ENCODE data around the gene EXOSC5. TPM values are rescaled to one million over a fixed set of nuclear protein-coding genes. Genes with fewer than 3 reads are reported as not detected.

The EXOSC5 gene
- total and polyA plus RNA-seq, 2 experiments from 2014 or later = 13.7 to 21.2 TPM

DNA sequence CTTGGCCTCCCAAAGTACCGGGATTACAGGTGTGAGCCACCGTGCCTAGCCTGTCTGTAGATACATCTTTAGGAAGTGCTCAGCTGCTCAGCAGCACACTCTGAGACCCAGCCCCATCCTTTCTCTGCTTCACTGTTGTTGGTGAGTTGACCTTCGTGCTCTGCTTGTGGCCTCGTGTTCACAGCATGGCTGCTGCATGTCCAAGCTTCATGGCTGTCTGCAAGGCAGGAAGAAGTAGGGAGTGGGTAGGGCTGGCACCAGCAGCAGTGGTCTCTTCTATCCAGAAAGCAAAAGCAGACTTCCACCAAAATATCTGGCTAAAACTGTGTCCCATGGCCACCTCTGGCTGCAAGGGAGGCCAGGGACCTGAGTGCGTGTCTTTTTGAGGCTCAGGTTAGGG, 15.8 kb upstream of the EXOSC5 start:
- Histone ChIP-seq H2AFZ (no peak overlapping the region), H3K27me3 (no peaks in the 10 kb centered on the region), H3K79me2 (no peaks in the 10 kb centered on the region), H3K27ac (no peak overlapping the region), H3K4me3 (no peak overlapping the region), H3K4me1 (ENCODE audit: insufficient read depth) (peaks cover 12% of the 10 kb centered on the region), H3K4me2 (no peak overlapping the region), H3K36me3 (replicated peaks; ENCODE audit: insufficient read depth, low read depth) (no peaks in the 10 kb centered on the region), H3K9me2 (replicated peaks; ENCODE audit: insufficient read depth) (no peaks in the 10 kb centered on the region), H4K20me1 (ENCODE audit: insufficient read depth, poor library complexity, severe bottlenecking) (no peaks in the 10 kb centered on the region), H3K9me3 (ENCODE audit: low read depth) (no peaks in the 10 kb centered on the region)
- TF ChIP-seq EZH2 (IDR thresholded peaks at IDR 0.05; ENCODE audit: borderline replicate concordance) = no peak
- TF ChIP-seq EZH2phosphoT487 (IDR thresholded peaks at IDR 0.05; ENCODE audit: low read depth, severe bottlenecking, unreplicated experiment) = no peak
- TF ChIP-seq, protein P1, sequence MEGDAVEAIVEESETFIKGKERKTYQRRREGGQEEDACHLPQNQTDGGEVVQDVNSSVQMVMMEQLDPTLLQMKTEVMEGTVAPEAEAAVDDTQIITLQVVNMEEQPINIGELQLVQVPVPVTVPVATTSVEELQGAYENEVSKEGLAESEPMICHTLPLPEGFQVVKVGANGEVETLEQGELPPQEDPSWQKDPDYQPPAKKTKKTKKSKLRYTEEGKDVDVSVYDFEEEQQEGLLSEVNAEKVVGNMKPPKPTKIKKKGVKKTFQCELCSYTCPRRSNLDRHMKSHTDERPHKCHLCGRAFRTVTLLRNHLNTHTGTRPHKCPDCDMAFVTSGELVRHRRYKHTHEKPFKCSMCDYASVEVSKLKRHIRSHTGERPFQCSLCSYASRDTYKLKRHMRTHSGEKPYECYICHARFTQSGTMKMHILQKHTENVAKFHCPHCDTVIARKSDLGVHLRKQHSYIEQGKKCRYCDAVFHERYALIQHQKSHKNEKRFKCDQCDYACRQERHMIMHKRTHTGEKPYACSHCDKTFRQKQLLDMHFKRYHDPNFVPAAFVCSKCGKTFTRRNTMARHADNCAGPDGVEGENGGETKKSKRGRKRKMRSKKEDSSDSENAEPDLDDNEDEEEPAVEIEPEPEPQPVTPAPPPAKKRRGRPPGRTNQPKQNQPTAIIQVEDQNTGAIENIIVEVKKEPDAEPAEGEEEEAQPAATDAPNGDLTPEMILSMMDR (IDR thresholded peaks at IDR 0.05; ENCODE audit: poor library complexity) = no peak
- no peak for DNase-seq (ENCODE audit: low spot score)
- 96% methylated on average over 5 of the region's 5 CpGs for WGBS (ENCODE audit: low lambda C conversion rate, missing lambda C conversion rate)

DNA sequence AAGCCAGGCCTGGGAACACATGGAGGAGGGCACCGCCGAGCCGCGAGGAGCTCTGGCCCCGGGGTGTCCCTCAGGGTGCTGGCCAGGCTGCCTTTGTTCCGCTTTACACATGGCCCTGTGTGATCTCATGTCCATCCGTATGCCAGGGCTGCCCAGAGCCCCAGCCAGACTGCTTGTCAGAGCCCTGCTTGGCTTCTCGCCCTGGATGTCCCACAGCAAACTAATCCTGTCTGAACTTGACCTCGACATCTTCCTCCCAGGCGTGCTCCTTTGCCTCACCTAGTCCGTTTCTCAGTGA, 14.8 kb upstream of the EXOSC5 start:
- Histone ChIP-seq H2AFZ (no peak overlapping the region), H3K4me3 (no peak overlapping the region), H3K79me2 (no peaks in the 10 kb centered on the region), H3K27ac (no peak overlapping the region), H3K9me2 (replicated peaks; ENCODE audit: insufficient read depth) (no peaks in the 10 kb centered on the region), H3K4me2 (no peak overlapping the region), H3K27me3 (no peaks in the 10 kb centered on the region), H3K9me3 (ENCODE audit: low read depth) (no peaks in the 10 kb centered on the region), H4K20me1 (ENCODE audit: insufficient read depth, poor library complexity, severe bottlenecking) (no peaks in the 10 kb centered on the region), H3K36me3 (replicated peaks; ENCODE audit: insufficient read depth, low read depth) (no peaks in the 10 kb centered on the region), H3K4me1 (ENCODE audit: insufficient read depth) (peaks cover 12% of the 10 kb centered on the region)
- WGBS (ENCODE audit: low lambda C conversion rate, missing lambda C conversion rate) = 98% methylated on average over 11 of the region's 11 CpGs
- TF ChIP-seq EZH2 (IDR thresholded peaks at IDR 0.05; ENCODE audit: borderline replicate concordance) = no peak
- TF ChIP-seq EZH2phosphoT487 (IDR thresholded peaks at IDR 0.05; ENCODE audit: low read depth, severe bottlenecking, unreplicated experiment) = no peak
- TF ChIP-seq, protein P1 (IDR thresholded peaks at IDR 0.05; ENCODE audit: poor library complexity) = no peak
- no peak for DNase-seq (ENCODE audit: low spot score)

DNA sequence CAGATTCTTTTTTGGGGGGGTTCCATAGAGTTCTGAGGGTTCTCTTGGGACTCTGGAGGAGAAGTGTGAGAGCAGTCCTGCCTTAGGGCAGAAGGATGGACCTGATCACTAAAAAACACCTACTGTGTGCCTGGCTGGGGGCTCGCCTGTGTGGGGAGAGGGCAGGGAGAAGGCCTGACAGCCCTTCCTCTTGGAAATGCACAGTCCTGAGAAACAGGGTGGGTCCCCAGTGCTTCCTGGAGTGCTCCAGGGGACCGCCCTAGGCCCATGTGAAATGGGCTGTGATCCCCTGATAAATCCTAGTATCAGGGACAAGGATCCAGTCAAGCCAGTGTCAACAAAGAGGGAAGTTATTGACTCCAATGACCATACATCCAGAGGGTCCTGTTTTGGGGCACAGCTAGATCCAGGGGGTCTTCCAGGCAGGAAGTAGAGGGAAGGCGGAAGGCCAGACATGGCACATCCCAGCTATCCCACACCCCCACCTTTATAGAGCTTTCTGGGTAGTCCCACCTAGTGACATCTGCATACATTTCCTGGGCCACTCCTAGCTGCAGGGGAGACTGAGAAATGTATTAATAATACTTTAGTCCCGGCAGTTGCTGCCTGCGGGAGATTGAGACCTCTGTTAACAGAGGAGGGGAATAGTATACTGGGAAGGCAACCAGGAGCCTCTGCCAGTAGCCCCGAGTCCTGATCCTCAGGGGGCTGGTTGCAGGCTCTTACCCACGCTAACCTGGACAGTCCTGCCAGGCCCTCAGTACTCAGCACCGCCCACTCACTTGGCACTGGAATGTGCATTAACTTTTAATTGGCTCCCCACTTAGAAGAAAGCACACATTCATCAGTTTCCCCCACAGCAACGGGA, 14.2 kb upstream of the EXOSC5 start:
- 90% methylated on average over 9 of the region's 9 CpGs for WGBS (ENCODE audit: low lambda C conversion rate, missing lambda C conversion rate)

More for the DNA sequence above, 14.2 kb upstream of the EXOSC5 start:
- Histone ChIP-seq H3K4me1 (ENCODE audit: insufficient read depth) (peaks cover 12% of the 10 kb centered on the region), H3K27me3 (no peaks in the 10 kb centered on the region), H3K9me2 (replicated peaks; ENCODE audit: insufficient read depth) (no peaks in the 10 kb centered on the region), H3K4me2 (no peak overlapping the region), H3K79me2 (no peaks in the 10 kb centered on the region), H3K27ac (no peak overlapping the region), H3K36me3 (replicated peaks; ENCODE audit: insufficient read depth, low read depth) (no peaks in the 10 kb centered on the region), H4K20me1 (ENCODE audit: insufficient read depth, poor library complexity, severe bottlenecking) (no peaks in the 10 kb centered on the region), H3K4me3 (no peak overlapping the region), H3K9me3 (ENCODE audit: low read depth) (no peaks in the 10 kb centered on the region), H2AFZ (no peak overlapping the region)
- DNase-seq (ENCODE audit: low spot score) = no peak
- TF ChIP-seq EZH2phosphoT487 (IDR thresholded peaks at IDR 0.05; ENCODE audit: low read depth, severe bottlenecking, unreplicated experiment) = no peak
- TF ChIP-seq, protein P1 (IDR thresholded peaks at IDR 0.05; ENCODE audit: poor library complexity) = no peak
- TF ChIP-seq EZH2 (IDR thresholded peaks at IDR 0.05; ENCODE audit: borderline replicate concordance) = no peak
